Skeletal muscle cell (primary cell): ENCODE results near the gene NUBP2.
A peak's percentile ranks its signal among the peaks of the same experiment; 100 is the strongest.

Experiments used
- DNase-seq: peaks from one replicate; pipeline ENCODE4 v3.0.0-alpha.2; 2010; ENCODE audit warnings: low read depth
- H3K4me3 ChIP-seq: 2 replicates; pipeline ENCODE4 v1.5.1; 2011; ENCODE audit warnings: low read depth, mild to moderate bottlenecking, control low read depth, low read length, moderate library complexity

Gene NUBP2

GRCh38 chr16:1770328-1771187 is 12.2 kb upstream of the NUBP2 start:
- DNase-seq: no peak
- peak overlapping the region; percentile 78 for H3K4me3 ChIP-seq

- peak within 1 kb of the TSS; percentile 78 for H3K4me3 ChIP-seq
- DNase-seq: no peak
These were observed 11.4 kb upstream of the NUBP2 start, which contains the start of gene NME3 for GRCh38 chr16:1771188-1771863. NME3 (minus strand) TSS chr16:1771543; CDS start chr16:1771534, 9 bp downstream.

GRCh38 chr16:1771864-1772361 is 10.8 kb upstream of the NUBP2 start:
- DNase-seq: no peak
- H3K4me3 ChIP-seq: peak overlapping the region; percentile 78

GRCh38 chr16:1772362-1772907 is 10.3 kb upstream of the NUBP2 start, which contains the start of gene EME2:
EME2 (plus strand) TSS chr16:1772810; CDS start chr16:1773228, 418 bp downstream.
- no peak for DNase-seq
- peak within 1 kb of the TSS; percentile 78 for H3K4me3 ChIP-seq

- peak; percentile 53 for DNase-seq
- H3K4me3 ChIP-seq: peak within 1 kb of the TSS; percentile 78
These were observed 9.7 kb upstream of the NUBP2 start, which contains the start of gene MRPS34 for GRCh38 chr16:1772908-1773702. MRPS34 (minus strand) TSS chr16:1773134; CDS start chr16:1773119, 15 bp downstream.

- no peak for DNase-seq
- peak overlapping the region; percentile 78 for H3K4me3 ChIP-seq
These were observed 8.9 kb upstream of the NUBP2 start for GRCh38 chr16:1773703-1774447.

- H3K4me3 ChIP-seq: peak overlapping the region; percentile 78
- DNase-seq: no peak
These were observed 8.3 kb upstream of the NUBP2 start for GRCh38 chr16:1774448-1774780.

GRCh38 chr16:1775006-1775845 is 7.5 kb upstream of the NUBP2 start:
- H3K4me3 ChIP-seq: no peak overlapping the region
- DNase-seq: no peak

GRCh38 chr16:1775846-1776671 is 6.7 kb upstream of the NUBP2 start:
- DNase-seq: no peak
- no peak overlapping the region for H3K4me3 ChIP-seq

- DNase-seq: no peak
These were observed 6.1 kb upstream of the NUBP2 start for GRCh38 chr16:1776672-1776955.

GRCh38 chr16:1776991-1777374 is 5.8 kb upstream of the NUBP2 start:
- DNase-seq: no peak
- H3K4me3 ChIP-seq: no peak overlapping the region

More at GRCh38 chr16:1776672-1776955, 6.1 kb upstream of the NUBP2 start:
- H3K4me3 ChIP-seq: no peak overlapping the region

- no peak overlapping the region for H3K4me3 ChIP-seq
- DNase-seq: no peak
These were observed 5.2 kb upstream of the NUBP2 start for GRCh38 chr16:1777375-1778199.

- H3K4me3 ChIP-seq: no peak overlapping the region
- DNase-seq: no peak
These were observed 4.3 kb upstream of the NUBP2 start for GRCh38 chr16:1778200-1779179.

GRCh38 chr16:1779234-1779701 is 3.5 kb upstream of the NUBP2 start:
- no peak overlapping the region for H3K4me3 ChIP-seq
- no peak for DNase-seq
